GM04504 (cell line): ENCODE results near the gene SLC29A1.
"Not testable (repeated sequence)": the region's sequence is repeated elsewhere in the genome, so short reads cannot be mapped to it uniquely, and the experiment has no call there.

Experiments
- DNase-seq: peaks from one replicate; pipeline ENCODE4 v3.0.0-alpha.2; 2012; ENCODE audit warnings: low read depth

The SLC29A1 gene

GRCh38 chr6:44194326-44194725 is 29.1 kb upstream of the SLC29A1 start:
- DNase-seq: no peak

- not testable (repeated sequence) for DNase-seq
Measured at GRCh38 chr6:44196351-44196750, 27.0 kb upstream of the SLC29A1 start.

GRCh38 chr6:44198684-44199083 is 24.7 kb upstream of the SLC29A1 start:
- no peak for DNase-seq

GRCh38 chr6:44199883-44200282 is 23.5 kb upstream of the SLC29A1 start:
- DNase-seq: no peak

- no peak for DNase-seq
Measured at GRCh38 chr6:44201200-44201599, 22.2 kb upstream of the SLC29A1 start.

GRCh38 chr6:44201638-44202303 is 21.6 kb upstream of the SLC29A1 start:
- DNase-seq: no peak

- no peak for DNase-seq
Measured at GRCh38 chr6:44202332-44202971, 20.9 kb upstream of the SLC29A1 start.

- DNase-seq: no peak
Measured at GRCh38 chr6:44202972-44203750, 20.2 kb upstream of the SLC29A1 start.

- no peak for DNase-seq
Measured at GRCh38 chr6:44203955-44204354, 19.4 kb upstream of the SLC29A1 start.

GRCh38 chr6:44207966-44208365 is 15.4 kb upstream of the SLC29A1 start:
- DNase-seq: no peak

- no peak for DNase-seq
Measured at GRCh38 chr6:44211284-44211683, 12.1 kb upstream of the SLC29A1 start.

- no peak for DNase-seq
Measured at GRCh38 chr6:44214307-44214706, 9.1 kb upstream of the SLC29A1 start.

GRCh38 chr6:44216677-44217331 is 6.6 kb upstream of the SLC29A1 start, which contains the start of gene MYMX:
TSS of gene MYMX (plus strand) at chr6:44216926. CDS start at chr6:44217472, 546 bp downstream.
- DNase-seq: no peak

GRCh38 chr6:44217332-44218143 is 5.9 kb upstream of the SLC29A1 start:
- DNase-seq: no peak

- DNase-seq: no peak
Measured at GRCh38 chr6:44219053-44219814, 4.2 kb upstream of the SLC29A1 start.

- DNase-seq: no peak
Measured at GRCh38 chr6:44219815-44220784, 3.3 kb upstream of the SLC29A1 start.

GRCh38 chr6:44220913-44221290 is 2.5 kb upstream of the SLC29A1 start:
- DNase-seq: no peak

- no peak for DNase-seq
Measured at GRCh38 chr6:44221291-44221960, 2.0 kb upstream of the SLC29A1 start.

- no peak for DNase-seq
Measured at GRCh38 chr6:44221961-44222335, 1.4 kb upstream of the SLC29A1 start.
